Skeletal muscle satellite cell (primary cell): ENCODE measurements around the gene STX19.

Experiments used
- H3K27me3 ChIP-seq: 2 replicates; pipeline ENCODE4 v1.7.0; 2013; ENCODE audit warnings: low read length; ENCODE audit not compliant: control insufficient read depth, insufficient read depth
- H3K36me3 ChIP-seq: 2 replicates; pipeline ENCODE4 v1.7.0; 2013; ENCODE audit warnings: mild to moderate bottlenecking, control low read depth, low read length; ENCODE audit not compliant: insufficient read depth
- H3K4me1 ChIP-seq: 2 replicates; pipeline ENCODE4 v1.7.0; 2013; ENCODE audit warnings: low read length; ENCODE audit not compliant: control insufficient read depth, insufficient read depth
- H3K4me2 ChIP-seq: 2 replicates; pipeline ENCODE4 v1.7.0; 2013; ENCODE audit warnings: mild to moderate bottlenecking, low read length
- H3K4me3 ChIP-seq: 2 replicates; pipeline ENCODE4 v1.7.0; 2013; ENCODE audit warnings: low read length
- H3K9ac ChIP-seq: 2 replicates; pipeline ENCODE4 v1.7.0; 2013; ENCODE audit warnings: mild to moderate bottlenecking, low read depth, low read length, moderate library complexity
- H3K9me3 ChIP-seq: replicated peaks from 2 replicates; pipeline ENCODE4 v1.7.0; 2013; ENCODE audit warnings: mild to moderate bottlenecking, control low read depth, low read length

The STX19 gene

DNA sequence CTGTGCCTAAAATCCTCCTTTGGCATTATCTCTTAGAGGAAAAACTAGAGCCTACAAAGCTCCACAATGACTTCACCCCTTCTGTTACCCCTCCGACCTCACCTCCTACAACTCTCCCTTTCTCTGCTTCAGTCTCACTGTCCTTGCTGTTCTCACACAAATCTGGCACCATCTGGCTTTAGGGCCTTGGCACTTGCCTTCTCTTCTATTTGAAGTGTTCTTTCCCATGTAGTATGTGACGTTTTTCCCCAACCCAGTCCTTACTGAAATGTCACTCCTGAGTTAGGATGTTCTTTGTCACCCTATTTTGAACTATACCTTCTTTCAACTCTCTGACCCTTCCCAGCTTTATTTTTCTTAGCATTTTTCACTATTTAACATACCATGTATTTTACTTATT is 8.7 kb downstream of the STX19 start:
- Histone ChIP-seq H3K4me1 (peaks cover 4% of the 10 kb centered on the region), H3K9ac (no peak overlapping the region), H3K9me3 (no peaks in the 10 kb centered on the region), H3K36me3 (no peaks in the 10 kb centered on the region), H3K4me3 (no peak overlapping the region), H3K4me2 (no peak overlapping the region), H3K27me3 (no peaks in the 10 kb centered on the region)

DNA sequence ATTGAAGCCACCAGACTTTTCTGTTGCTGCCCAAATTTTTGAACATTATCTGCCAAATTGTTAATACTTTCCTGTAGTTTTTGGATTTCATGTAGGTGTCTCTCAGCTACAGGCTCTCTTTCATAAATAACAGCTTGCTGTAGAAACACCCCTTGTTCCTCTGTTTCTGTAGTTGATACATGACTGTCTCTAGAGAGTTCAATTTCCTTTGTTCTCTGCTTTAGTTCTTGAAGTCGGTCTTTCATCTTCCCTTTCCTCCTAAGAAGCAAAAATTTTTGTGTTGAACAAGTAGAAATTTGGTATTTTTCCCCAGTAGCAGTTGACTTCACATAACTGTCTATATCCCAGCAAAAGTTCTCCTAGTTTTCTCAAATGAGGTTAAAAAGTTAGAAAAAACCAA is 13.4 kb downstream of the STX19 start:
- Histone ChIP-seq H3K4me1 (no peaks in the 10 kb centered on the region), H3K9me3 (no peaks in the 10 kb centered on the region), H3K4me3 (no peak overlapping the region), H3K9ac (no peak overlapping the region), H3K4me2 (no peak overlapping the region), H3K27me3 (no peaks in the 10 kb centered on the region), H3K36me3 (no peaks in the 10 kb centered on the region)

DNA sequence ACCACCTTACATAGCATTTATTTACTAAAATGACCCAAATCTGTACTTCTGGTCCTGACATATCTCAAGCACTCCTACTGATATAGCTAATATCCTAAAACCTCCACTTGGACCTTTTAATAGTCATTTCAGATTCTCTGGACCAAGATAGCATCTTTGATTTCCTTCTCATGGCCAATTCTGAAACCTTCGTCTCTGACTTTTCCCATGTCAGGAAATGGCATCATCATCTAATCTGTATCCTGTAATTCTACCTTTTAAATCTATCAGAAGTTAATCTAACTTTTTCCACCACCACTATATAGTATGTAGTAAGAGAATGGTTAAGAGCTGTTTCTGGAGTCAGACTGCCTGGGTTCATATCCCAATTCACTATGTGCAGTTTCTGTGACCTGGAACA is 16.2 kb downstream of the STX19 start:
- Histone ChIP-seq H3K4me1 (no peaks in the 10 kb centered on the region), H3K4me2 (no peak overlapping the region), H3K9me3 (no peaks in the 10 kb centered on the region), H3K36me3 (no peaks in the 10 kb centered on the region), H3K4me3 (no peak overlapping the region), H3K27me3 (no peaks in the 10 kb centered on the region), H3K9ac (no peak overlapping the region)

DNA sequence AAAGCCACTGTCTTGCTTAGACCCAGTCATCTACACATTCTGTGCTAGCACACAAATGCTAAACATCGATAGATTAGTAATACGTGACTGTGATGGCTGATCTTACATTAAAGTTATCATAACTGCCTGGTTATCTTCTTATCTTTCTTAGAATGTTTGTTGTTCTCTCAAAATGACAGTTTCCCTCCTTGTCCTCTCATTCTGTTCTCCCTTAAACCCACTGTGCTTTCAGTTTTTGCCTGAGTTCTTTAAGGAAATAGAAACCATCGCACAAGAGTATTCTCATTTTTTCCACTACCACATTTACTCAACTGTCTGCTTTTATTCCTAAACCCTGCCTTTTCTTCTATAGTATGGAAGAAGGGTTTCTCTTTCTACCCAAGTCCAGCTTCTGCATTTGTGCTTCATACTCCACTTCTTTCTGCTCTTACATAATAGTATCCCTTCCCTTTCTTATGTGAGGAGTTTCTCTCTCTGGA is 17.1 kb downstream of the STX19 start:
- H3K27me3 ChIP-seq: no peaks in the 10 kb centered on the region
- H3K4me1 ChIP-seq: no peaks in the 10 kb centered on the region
- no peak overlapping the region for H3K9ac ChIP-seq
- no peak overlapping the region for H3K4me3 ChIP-seq
- H3K9me3 ChIP-seq: no peaks in the 10 kb centered on the region
- H3K4me2 ChIP-seq: no peak overlapping the region
- H3K36me3 ChIP-seq: no peaks in the 10 kb centered on the region

DNA sequence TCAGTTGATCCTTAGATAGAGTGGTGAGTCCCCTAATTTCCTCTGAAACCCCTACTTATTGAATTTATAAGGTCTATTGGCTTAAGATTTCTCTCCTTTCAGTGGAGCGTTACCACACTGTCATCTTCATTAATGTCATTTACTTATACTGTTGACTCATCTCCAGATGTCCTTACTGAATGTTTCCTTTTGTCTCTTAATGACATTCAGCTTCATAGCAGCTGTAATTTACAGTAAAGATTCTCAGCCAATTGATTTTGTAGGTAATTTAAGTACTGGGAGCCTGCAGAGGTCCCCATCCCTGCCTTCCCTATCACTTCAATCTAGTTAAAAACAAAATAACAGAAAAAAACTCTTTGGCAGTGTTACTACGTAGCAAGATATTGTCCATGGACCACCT is 18.8 kb downstream of the STX19 start:
- H3K9ac ChIP-seq: no peak overlapping the region
- H3K4me2 ChIP-seq: no peak overlapping the region
- H3K4me1 ChIP-seq: no peaks in the 10 kb centered on the region
- H3K36me3 ChIP-seq: no peaks in the 10 kb centered on the region
- no peaks in the 10 kb centered on the region for H3K9me3 ChIP-seq
- no peaks in the 10 kb centered on the region for H3K27me3 ChIP-seq
- H3K4me3 ChIP-seq: no peak overlapping the region

DNA sequence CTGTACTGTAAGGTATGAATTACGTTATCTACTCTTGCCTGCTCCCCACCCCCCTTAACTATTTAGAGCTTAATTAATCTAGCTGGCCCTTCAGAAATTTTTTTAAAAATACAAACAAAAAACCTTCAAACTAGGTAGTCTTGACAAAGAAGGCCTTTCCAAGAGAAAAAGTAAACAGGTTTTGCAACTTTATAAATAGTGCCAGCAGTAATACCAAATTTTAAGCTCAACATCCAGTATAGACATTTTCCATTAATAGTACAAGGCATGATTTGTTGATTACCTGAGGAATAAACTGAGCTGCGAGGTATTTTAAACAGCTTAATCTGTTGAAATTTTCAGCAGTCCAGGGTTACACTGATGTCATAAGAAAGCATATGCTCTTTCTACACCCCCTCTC is 20.1 kb downstream of the STX19 start:
- Histone ChIP-seq H3K27me3 (no peaks in the 10 kb centered on the region), H3K4me2 (no peak overlapping the region), H3K4me3 (no peak overlapping the region), H3K4me1 (no peaks in the 10 kb centered on the region), H3K9ac (no peak overlapping the region), H3K36me3 (no peaks in the 10 kb centered on the region), H3K9me3 (no peaks in the 10 kb centered on the region)

DNA sequence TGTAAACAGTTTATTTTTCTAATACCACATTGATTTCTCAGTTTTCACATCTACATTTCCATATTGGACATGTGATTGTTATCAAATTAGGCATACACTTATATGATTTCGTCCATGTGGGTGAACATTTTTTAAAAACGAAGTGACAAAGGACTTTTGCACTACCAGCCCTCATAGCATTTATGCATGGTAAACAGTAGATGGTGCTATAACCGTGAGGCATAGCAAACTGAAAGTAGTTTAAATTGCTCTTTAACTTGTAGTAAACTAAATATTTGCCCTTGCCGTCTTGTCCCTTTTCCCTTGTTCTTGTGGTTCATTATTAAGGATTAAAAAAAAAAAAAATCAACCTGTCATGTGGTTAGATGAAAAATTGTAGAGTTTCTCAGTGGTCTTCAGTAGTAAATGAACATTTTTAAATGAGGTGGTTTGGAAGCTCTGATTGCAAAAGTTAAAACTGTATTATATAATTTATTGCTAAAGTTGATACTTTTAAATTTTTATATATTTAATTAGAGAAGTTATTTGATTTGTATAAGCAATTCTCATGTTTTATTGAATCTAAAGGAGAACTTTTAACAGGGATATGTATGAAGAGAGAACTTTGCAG is 24.0 kb downstream of the STX19 start:
- Histone ChIP-seq H3K9me3 (no peaks in the 10 kb centered on the region), H3K4me2 (peak overlapping the region; percentile 79), H3K4me3 (peak overlapping the region; percentile 61), H3K9ac (peak overlapping the region; percentile 75), H3K36me3 (no peaks in the 10 kb centered on the region), H3K4me1 (no peaks in the 10 kb centered on the region), H3K27me3 (no peaks in the 10 kb centered on the region)

DNA sequence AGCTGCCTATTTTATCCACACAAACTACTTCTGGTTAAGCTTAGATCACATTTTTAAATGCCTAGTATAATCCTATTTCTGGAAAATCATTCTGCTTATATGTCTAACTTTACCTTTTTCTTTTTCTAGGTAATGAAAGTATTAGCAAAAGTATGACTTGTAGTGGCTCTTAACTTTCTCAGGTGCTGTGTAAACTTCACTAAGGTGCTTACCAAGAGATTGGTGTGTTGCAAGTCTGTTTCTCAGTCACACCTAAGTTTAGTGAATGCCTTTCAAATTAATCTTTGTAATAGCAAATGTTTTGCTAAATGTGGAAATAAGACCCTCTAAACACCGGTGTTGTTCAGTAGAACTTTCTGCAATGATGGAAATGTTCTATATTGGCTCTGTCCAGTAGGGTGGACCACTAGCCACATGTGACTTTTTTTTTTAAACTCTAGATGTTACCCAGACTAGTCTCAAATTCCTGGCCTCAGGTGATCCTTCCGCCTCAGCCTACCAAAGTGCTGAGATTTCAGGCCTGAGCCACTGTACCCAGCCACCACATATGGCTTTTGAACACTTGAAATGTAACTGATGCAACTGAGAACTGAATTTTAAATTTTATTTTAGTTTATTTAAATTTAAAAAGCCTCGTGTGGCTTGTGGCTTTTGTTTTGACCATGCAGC is 26.4 kb downstream of the STX19 start:
- H3K27me3 ChIP-seq: no peaks in the 10 kb centered on the region
- H3K9me3 ChIP-seq: no peaks in the 10 kb centered on the region
- H3K36me3 ChIP-seq: no peaks in the 10 kb centered on the region
- H3K4me3 ChIP-seq: no peak overlapping the region
- no peaks in the 10 kb centered on the region for H3K4me1 ChIP-seq
- no peak overlapping the region for H3K9ac ChIP-seq
- H3K4me2 ChIP-seq: no peak overlapping the region

DNA sequence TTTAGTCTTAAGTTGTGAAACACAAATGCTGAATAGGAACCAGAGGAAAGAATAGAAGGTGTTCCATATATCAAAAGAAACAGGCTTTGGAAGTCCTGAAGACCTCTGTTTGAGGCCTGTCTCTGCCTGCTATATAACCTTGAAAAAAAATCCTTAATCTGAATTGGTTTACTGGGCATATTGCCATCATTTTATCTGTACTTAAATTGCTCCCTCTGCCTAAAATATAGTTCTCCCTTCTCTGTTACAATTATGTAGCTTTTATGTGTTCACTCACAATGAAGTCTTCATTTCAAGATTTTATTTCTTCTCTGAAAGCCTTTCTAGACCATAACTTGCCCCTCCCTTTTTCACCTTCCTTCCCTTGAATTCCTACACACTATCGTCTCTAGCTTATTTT is 27.2 kb downstream of the STX19 start:
- Histone ChIP-seq H3K36me3 (no peaks in the 10 kb centered on the region), H3K4me2 (no peak overlapping the region), H3K9me3 (no peaks in the 10 kb centered on the region), H3K27me3 (no peaks in the 10 kb centered on the region), H3K9ac (no peak overlapping the region), H3K4me1 (no peaks in the 10 kb centered on the region), H3K4me3 (no peak overlapping the region)

DNA sequence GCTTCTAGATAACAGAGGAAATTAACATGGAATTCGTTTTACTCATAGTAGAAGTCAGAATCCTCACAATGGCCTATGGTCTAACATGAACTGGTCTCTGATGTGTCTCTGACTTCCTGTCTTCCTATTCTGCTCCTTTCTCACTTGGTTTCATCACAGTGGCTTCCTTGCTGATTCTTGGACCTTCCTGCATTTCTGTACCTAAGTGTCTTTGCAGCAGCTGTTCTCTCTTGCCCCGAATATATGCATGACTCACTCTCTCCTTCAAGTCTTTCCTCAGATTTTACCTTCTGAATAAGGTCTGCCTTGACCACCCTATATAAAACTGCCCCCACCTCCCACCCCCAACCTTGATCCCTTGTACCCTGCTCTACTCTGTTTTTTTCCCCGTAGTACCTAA is 34.3 kb downstream of the STX19 start:
- H3K9me3 ChIP-seq: no peaks in the 10 kb centered on the region
- H3K36me3 ChIP-seq: no peaks in the 10 kb centered on the region
- no peak overlapping the region for H3K9ac ChIP-seq
- H3K4me3 ChIP-seq: no peak overlapping the region
- H3K4me1 ChIP-seq: peaks cover 4% of the 10 kb centered on the region
- no peak overlapping the region for H3K4me2 ChIP-seq
- H3K27me3 ChIP-seq: no peaks in the 10 kb centered on the region

DNA sequence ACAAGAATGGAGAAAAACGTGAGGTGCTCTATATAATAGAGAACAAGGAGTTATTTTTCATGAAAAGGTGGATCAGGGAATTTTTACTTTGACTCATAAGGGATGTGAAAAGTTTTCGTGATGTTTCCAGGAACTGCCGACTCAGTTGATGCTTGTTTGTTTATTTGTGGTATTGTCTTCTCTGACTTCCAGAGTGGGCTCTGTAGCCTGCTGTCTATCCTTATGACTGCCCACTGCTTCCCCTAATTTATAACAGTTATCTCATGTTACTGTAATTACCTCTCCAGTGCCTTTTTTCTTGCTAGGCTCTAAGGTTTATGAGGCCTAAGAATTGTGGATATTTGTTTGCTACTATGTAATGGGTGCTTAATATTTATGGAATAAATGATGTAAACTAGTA is 36.2 kb downstream of the STX19 start:
- H3K27me3 ChIP-seq: no peaks in the 10 kb centered on the region
- peaks cover 19% of the 10 kb centered on the region for H3K4me1 ChIP-seq
- no peak overlapping the region for H3K4me2 ChIP-seq
- no peak overlapping the region for H3K4me3 ChIP-seq
- no peaks in the 10 kb centered on the region for H3K9me3 ChIP-seq
- H3K36me3 ChIP-seq: no peaks in the 10 kb centered on the region
- H3K9ac ChIP-seq: no peak overlapping the region

DNA sequence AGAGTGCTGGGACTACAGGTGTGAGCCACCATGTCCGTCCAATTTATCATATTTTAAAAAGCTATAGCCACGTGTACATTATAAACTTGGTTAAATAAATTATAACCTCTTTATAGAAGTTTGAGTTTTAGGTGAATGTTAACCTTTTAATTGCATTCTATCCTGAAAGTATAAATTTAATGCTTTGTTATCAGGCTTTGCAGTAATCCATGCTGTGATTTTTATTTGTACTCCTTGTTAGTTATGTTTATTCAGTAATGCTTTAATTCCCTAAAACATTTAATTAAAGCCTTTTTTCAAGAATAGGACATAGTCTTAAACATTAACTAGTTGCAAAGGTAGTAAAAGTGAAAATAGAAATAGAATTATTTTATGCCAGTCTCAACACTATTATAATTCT is 36.8 kb downstream of the STX19 start:
- H3K4me1 ChIP-seq: peaks cover 19% of the 10 kb centered on the region
- H3K36me3 ChIP-seq: no peaks in the 10 kb centered on the region
- no peak overlapping the region for H3K4me2 ChIP-seq
- H3K9me3 ChIP-seq: no peaks in the 10 kb centered on the region
- H3K9ac ChIP-seq: no peak overlapping the region
- H3K4me3 ChIP-seq: no peak overlapping the region
- no peaks in the 10 kb centered on the region for H3K27me3 ChIP-seq
